ENCODE measurements around the gene DENND1B.
"Not testable (repeated sequence)": the region's sequence is repeated elsewhere in the genome, so short reads cannot be mapped to it uniquely, and the experiment has no call there.

Gene DENND1B

DNA sequence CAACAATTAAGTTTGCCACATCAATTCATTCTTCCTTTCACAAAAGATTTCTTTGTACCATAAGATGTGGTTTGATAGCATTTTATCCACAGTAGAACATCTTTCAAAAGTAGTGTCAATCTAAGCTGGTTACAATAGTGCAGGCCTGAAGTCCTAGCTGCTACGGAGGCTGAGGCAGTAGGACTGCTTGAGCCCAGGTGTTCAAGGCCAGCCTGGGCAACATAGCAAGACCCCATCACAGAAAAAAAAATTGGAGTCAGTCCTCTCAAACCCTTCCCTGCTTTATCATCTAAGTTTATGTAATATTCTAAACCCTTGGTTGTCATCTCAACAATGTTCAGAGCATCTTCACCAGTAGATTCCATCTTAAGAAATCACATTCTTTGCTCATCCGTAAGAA, 31.7 kb downstream of the DENND1B start:
- no peak for DNase-seq

DNA sequence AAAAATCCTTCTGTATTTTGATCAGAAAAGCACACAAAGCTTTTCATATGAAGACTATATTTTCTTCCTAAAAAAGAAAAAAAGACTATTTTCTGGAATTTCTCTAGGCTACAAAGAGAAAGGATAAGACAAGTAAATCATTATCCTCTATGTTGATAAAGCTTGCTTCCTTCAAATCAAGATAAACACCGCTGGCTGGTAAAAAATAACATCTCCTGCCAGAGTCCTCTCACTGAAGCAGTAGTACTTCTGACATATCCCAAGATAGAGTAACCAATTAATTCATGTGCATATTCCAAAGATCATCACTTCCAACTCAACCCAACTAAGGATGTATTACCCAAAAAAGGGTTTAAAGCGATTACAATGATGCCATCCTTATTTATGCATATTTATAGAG, 34.3 kb downstream of the DENND1B start:
- DNase-seq, result no peak

DNA sequence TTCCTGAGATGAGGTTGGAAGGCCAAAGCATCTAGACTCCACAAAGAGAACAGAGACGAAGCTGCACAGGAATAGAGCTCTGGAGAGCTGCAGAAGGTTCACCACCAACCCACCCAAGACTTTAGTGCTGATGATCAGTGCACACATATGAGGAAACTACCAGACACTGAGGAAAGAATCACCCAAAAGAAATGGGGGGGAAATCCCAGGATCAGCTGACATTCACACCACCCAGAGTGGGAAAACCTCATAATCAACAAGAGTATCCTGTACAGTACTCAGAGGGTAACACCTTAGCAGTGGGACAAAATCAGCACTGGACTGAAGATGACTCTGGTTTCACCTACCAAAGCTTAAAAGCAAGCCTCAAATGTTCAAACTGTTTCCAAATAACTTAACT, 36.4 kb downstream of the DENND1B start:
- no peak for DNase-seq

DNA sequence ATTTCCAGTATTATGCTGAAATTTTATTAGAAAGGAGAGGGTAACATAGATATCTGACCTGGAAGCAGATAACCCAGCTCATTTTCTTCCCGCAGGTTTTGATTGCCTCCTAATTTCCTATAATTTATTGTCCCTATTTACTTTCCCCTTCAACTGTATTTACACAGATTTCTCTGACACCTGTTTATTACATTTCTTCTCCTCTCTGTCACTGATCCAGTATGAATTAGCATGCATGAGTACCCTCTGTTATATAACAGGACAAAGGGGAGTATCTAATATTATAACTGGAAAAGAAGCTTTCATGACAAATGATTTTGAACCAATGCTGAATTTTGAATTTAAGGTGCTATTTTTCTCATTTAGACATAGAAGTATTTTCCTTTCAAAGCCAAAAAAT, 37.4 kb downstream of the DENND1B start:
- DNase-seq, result no peak

GRCh38 chr1:197736685-197737084, 38.6 kb downstream of the DENND1B start:
- DNase-seq, result no peak

DNA sequence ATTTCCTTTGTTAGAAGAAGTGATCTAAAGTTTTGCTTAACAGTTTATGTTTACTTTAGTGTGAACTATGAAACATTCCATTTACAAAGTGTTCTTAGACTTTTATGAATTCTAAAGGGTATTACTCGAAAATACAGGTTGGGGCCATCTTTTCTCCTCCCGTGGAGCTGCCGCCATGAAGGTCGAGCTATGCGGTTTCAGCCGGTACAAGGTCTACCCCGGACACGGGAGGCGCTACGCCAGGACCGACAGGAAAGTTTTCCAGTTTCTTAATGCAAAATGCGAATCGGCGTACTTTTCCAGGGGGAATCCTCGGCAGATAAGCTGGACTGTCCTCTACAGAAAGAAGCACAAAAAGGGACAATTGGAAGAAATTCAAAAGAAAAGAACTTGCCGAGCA, 39.8 kb downstream of the DENND1B start:
- DNase-seq, result no peak

GRCh38 chr1:197733324-197733723, 42.0 kb downstream of the DENND1B start:
- DNase-seq, result no peak

- DNase-seq, result no peak
Measured at GRCh38 chr1:197732187-197732586, 43.1 kb downstream of the DENND1B start.

GRCh38 chr1:197731449-197731848, 43.8 kb downstream of the DENND1B start:
- no peak for DNase-seq

- DNase-seq, result no peak
Measured at GRCh38 chr1:197725976-197726375, 49.3 kb downstream of the DENND1B start.

DNA sequence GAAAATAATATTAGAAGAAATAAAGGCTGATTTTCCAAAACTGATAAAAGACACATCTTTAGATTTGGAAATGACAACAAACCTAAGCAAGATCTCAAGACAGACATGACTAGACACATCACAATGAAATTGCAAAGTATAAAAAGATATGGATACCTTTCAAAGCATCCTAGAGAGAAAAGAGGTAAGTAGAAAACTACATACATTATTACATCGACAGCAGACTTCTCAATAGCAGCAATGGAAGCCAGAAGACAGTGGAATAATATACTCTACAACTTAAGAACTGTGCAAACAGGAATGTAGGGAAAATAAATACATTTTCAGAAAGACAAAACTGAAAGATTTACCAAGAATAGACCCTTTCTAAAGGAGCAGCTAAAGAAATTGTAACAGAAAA, 50.2 kb downstream of the DENND1B start:
- DNase-seq, result no peak

- no peak for DNase-seq
Measured at GRCh38 chr1:197715806-197716205, 59.5 kb downstream of the DENND1B start.

GRCh38 chr1:197706601-197707000, 68.7 kb downstream of the DENND1B start:
- DNase-seq, result no peak

- no peak for DNase-seq
Measured at GRCh38 chr1:197705941-197706340, 69.3 kb downstream of the DENND1B start.

DNA sequence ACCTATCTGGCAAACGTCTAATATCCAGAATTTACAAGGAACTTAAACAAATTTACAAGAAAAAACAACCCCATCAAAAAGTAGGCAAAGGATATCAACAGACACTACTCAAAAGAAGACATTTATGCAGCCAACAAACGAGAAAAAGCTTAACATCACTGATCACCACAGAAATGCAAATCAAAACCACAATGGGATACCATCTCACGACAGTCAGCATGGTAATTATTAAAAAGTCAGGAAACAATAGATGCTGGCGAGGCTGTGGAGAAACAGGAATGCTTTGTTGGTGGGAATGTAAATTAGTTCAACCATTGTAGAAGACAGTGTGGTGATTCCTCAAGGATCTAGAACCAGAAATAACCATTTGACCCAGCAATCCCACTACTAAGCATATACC, 74.6 kb downstream of the DENND1B start:
- not testable (repeated sequence) for DNase-seq

DNA sequence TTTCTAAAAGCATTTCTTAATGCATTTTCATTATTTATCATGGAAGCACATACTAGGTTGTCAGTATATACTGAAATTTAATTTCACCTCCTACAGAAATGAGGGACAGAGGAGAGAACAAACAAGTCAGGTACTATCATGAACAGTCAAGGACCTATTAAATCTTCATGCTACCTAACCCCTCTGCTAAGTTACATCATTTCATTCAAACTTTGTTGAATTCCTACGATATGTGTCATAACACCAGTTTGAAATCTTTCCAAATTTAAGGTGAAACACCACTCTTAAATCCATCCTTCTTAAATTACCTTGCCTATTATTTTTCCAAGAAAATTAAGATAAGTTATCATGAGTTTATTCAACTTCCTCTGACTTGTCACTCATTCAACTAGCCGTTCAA, 78.9 kb downstream of the DENND1B start:
- DNase-seq, result no peak

DNA sequence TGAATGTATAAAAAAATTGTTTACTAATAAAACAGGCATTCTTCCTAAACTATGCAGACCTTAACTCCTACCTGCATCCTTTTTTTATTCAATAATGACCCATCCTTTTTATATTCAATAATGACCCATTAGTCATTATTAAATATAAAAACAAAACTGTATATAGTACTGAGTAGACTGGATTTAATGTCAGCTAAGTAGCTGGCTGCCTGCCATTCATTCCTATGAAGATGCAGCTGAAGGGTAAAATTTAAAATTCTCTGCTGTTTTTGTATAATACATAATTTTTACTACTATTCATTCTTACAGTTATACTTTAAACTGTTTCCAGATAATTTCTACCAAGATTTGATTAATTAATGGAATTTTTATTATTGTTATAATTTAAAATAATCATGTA, 79.3 kb downstream of the DENND1B start:
- DNase-seq, result no peak

DNA sequence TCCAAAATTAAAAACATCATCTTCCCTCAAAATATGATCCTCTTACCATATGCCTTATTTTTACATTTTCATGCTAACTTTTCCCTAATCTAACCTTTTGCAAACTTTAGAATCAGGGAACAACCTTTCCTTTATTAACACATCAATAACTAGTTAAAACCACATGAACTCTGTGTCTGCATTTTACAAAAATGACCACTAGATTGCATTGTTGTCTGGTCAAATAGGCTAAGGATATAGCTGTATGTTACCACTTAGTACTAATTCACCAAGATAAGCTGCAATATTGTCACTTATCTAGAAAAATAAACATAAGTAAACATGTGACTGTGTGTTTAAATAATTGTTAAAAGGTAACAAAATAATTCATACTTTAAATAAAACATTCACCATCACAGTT, 82.3 kb downstream of the DENND1B start:
- DNase-seq, result no peak

DNA sequence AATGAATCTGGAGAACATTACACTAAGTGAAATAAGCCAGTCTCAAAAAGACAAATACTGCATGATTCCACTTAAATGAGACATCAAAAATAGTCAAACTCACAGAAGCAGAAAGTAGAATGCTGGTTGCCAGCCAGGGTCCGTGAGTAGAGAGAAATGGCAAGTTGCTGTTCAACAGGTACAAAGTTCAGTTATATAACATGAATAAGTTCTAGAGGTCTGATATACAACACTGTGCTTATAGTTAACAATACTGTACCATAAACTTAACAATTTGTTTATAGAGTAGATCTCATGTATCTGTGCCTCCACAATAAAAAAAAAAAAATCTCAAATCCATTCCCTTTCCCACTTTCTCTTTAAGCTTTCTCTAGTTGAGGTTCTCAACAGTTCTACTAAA, 83.5 kb downstream of the DENND1B start:
- DNase-seq, result no peak

- DNase-seq, result no peak
Measured at GRCh38 chr1:197690074-197690473, 85.2 kb downstream of the DENND1B start.

DNA sequence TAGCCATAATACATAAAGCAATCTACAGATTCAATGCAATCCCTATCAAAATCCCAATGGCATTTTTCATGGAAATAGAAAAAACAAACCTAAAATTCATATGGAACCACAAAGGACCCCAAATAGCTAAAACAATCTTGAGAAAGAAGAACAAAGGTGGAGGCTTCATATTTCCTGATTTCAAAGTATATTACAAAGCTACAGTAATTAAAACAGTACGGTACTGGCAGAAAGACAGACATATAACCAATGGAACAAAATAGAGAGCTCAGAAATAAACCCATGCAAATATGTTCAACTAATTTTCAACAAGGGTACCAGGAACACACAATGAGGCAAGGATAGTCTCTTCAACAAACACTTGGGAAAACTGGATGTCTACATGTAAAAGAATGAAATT, 87.0 kb downstream of the DENND1B start:
- no peak for DNase-seq

GRCh38 chr1:197686702-197687355, 88.5 kb downstream of the DENND1B start:
- no peak for DNase-seq

GRCh38 chr1:197686231-197686630, 89.0 kb downstream of the DENND1B start:
- DNase-seq, result no peak

GRCh38 chr1:197685785-197686184, 89.5 kb downstream of the DENND1B start:
- DNase-seq, result no peak

GRCh38 chr1:197683895-197684553, 91.3 kb downstream of the DENND1B start:
- no peak for DNase-seq
